Measurements from ENCODE around the gene BMERB1. TPM values are rescaled to one million over a fixed set of nuclear protein-coding genes. Genes with fewer than 3 reads are reported as not detected.

The BMERB1 gene
- total RNA-seq, 2 experiments from 2014 or later = 0.85 to 0.98 TPM

- no peak for TF ChIP-seq CTCF (IDR thresholded peaks at IDR 0.05)
- no peaks in the 10 kb centered on the region for H3K27me3 ChIP-seq (ENCODE audit: control insufficient read depth in 1 of 2, insufficient read depth in 2 of 2, low read length in 2 of 2)
- H3K4me3 ChIP-seq (ENCODE audit: low read length) = no peak overlapping the region
- Mint-ChIP-seq H3K9me3 (no peaks in the 10 kb centered on the region), H3K4me1 (ENCODE audit: low read depth) (no peaks in the 10 kb centered on the region), H3K27ac (no peak overlapping the region), H3K4me3 (no peak overlapping the region), H3K27me3 (no peaks in the 10 kb centered on the region), H3K36me3 (ENCODE audit: low read depth) (no peaks in the 10 kb centered on the region)
- H3K27ac ChIP-seq (ENCODE audit: low read depth in 1 of 2, low read length in 2 of 2) = no peak overlapping the region
- POLR2A ChIA-PET = no interaction called here
- CTCF ChIA-PET = no interaction called here
- no peaks in the 10 kb centered on the region for H3K36me3 ChIP-seq (ENCODE audit: insufficient read depth, low read length)
- H3K9me3 ChIP-seq (ENCODE audit: control insufficient read depth in 1 of 2, insufficient read depth in 1 of 2, low read length in 2 of 2) = no peaks in the 10 kb centered on the region
- no peak for ATAC-seq (ENCODE audit: poor library complexity)
- DNase-seq = no peak
- intact Hi-C loops (cut with DNase I, micrococcal nuclease) = no loop called here
- H3K4me1 ChIP-seq (ENCODE audit: insufficient read depth, low read length) = no peaks in the 10 kb centered on the region
Observed at GRCh38 chr16:15493466-15494180, 59.2 kb downstream of the BMERB1 start.

- H3K27ac Mint-ChIP-seq = no peak overlapping the region
- Histone ChIP-seq H3K27ac (ENCODE audit: low read depth in 1 of 2, low read length in 2 of 2) (no peak overlapping the region), H3K27me3 (ENCODE audit: control insufficient read depth in 1 of 2, insufficient read depth in 2 of 2, low read length in 2 of 2) (no peaks in the 10 kb centered on the region), H3K36me3 (ENCODE audit: insufficient read depth, low read length) (no peaks in the 10 kb centered on the region), H3K4me1 (ENCODE audit: insufficient read depth, low read length) (no peaks in the 10 kb centered on the region), H3K4me3 (ENCODE audit: low read length) (no peak overlapping the region), H3K9me3 (ENCODE audit: control insufficient read depth in 1 of 2, insufficient read depth in 1 of 2, low read length in 2 of 2) (no peaks in the 10 kb centered on the region)
- ChIA-PET POLR2A (no interaction called here), CTCF (no interaction called here)
- no peaks in the 10 kb centered on the region for H3K4me1 Mint-ChIP-seq (ENCODE audit: low read depth)
- H3K4me3 Mint-ChIP-seq = no peak overlapping the region
- no peaks in the 10 kb centered on the region for H3K27me3 Mint-ChIP-seq
- DNase-seq = no peak
- ATAC-seq (ENCODE audit: poor library complexity) = no peak
- no peak for TF ChIP-seq CTCF (IDR thresholded peaks at IDR 0.05)
- intact Hi-C loops (cut with DNase I, micrococcal nuclease) = no loop called here
- no peaks in the 10 kb centered on the region for H3K9me3 Mint-ChIP-seq
- H3K36me3 Mint-ChIP-seq (ENCODE audit: low read depth) = no peaks in the 10 kb centered on the region
Observed at GRCh38 chr16:15494236-15494635, 59.8 kb downstream of the BMERB1 start.

GRCh38 chr16:15495898-15496297, 61.5 kb downstream of the BMERB1 start:
- ATAC-seq (ENCODE audit: poor library complexity) (no peak), DNase-seq (no peak)
- Mint-ChIP-seq H3K4me1 (ENCODE audit: low read depth) (no peaks in the 10 kb centered on the region), H3K36me3 (ENCODE audit: low read depth) (no peaks in the 10 kb centered on the region), H3K9me3 (no peaks in the 10 kb centered on the region), H3K27me3 (no peaks in the 10 kb centered on the region), H3K4me3 (no peak overlapping the region), H3K27ac (no peak overlapping the region)
- ChIA-PET POLR2A (no interaction called here), CTCF (no interaction called here)
- H3K9me3 ChIP-seq (ENCODE audit: control insufficient read depth in 1 of 2, insufficient read depth in 1 of 2, low read length in 2 of 2) = no peaks in the 10 kb centered on the region
- H3K27me3 ChIP-seq (ENCODE audit: control insufficient read depth in 1 of 2, insufficient read depth in 2 of 2, low read length in 2 of 2) = no peaks in the 10 kb centered on the region
- no peaks in the 10 kb centered on the region for H3K4me1 ChIP-seq (ENCODE audit: insufficient read depth, low read length)
- TF ChIP-seq CTCF (IDR thresholded peaks at IDR 0.05) = no peak
- no peak overlapping the region for H3K4me3 ChIP-seq (ENCODE audit: low read length)
- H3K36me3 ChIP-seq (ENCODE audit: insufficient read depth, low read length) = no peaks in the 10 kb centered on the region
- intact Hi-C loops (cut with DNase I, micrococcal nuclease) = no loop called here
- no peak overlapping the region for H3K27ac ChIP-seq (ENCODE audit: low read depth in 1 of 2, low read length in 2 of 2)
